Measurements from ENCODE around the gene MEIS1.

Gene MEIS1

DNA sequence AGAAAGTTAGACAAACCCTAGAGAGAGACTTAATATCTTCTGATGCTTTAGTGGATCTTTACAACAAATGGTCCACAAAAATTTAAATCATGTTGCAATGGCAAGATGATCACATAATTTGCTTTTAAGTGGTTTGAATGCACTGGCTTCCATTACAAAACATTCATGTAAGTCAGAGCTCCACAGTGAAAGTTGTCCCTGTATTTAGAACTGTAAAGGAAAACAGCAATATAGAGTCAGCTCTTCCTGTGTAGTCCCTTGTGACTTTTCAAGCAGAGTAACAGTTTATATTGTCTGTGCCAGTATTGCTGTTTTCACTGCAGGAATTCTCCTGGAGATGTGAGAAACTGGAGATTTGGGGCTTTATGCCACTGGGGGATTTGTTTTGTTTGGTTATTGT, 77.7 kb downstream of the MEIS1 start:
- DNase-seq = no peak

GRCh38 chr2:66515743-66516142, 80.8 kb downstream of the MEIS1 start:
- DNase-seq = no peak

DNA sequence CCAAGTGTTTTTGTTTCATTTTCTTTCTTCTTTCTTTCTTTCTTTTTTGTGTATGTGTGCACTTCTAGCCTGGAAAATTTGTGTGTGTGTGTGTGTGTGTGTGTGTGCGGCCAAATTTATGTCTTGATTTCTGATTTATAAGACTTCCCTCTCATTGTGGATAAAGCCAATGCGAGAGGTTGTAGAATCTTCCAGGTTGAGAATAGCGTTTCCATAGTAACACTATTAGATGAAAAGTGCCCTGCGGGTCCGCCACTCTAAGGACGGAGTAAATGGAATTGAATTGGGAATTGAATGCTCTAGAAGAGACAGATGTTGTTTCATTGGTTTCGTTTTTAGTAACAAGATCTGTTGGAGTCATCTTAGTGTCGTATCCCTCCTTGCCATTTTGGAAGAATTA, 81.6 kb downstream of the MEIS1 start:
- DNase-seq = no peak

DNA sequence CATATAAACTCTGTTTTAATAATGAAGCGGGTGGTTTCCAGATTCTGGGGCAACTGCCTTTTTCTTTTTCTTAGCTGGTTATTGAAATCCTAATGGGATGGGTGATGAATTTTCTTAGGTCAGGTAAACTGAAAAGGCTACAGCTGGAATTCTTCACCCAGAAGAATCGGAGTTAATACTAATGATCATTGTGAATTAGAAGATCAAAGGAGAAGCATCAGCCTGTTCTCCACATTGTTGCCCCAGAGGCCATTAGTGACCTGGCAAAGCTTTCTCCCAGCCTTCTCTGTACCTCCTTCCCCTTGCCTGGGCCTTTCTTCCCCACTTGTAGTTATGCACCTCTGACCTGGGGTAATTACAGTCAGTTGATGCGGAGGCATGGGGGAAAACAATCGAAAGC, 82.8 kb downstream of the MEIS1 start:
- DNase-seq = no peak

GRCh38 chr2:66519264-66519843, 84.4 kb downstream of the MEIS1 start:
- DNase-seq = no peak

DNA sequence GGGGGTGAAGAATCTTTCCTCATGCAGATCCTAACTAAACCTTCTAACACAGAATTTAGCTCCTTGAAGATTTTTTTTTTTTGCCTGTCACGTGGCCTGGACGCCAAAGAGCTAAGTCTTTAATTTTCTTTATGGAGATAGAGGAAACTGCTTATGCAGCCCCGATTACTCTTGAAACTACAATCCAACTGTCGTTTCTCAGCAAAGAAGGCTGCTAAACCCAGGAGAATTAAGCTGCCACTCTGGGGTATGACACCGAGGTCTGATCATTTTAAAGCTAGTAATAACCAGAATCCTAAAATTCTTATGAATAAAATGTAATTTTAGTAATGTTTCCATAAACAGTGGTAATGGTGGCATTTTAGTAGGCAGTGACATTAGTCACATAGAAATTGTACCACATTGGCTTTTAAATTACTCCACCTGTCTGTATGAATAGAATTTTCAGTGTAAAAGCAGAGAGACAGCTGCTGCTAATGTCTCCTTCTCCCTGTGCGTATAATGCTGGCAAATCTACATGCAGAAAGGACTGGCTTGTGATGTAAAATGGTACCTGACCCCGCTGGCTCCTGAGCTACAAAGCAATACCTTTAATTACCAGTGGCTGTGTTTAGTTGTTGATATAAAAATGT, 86.5 kb downstream of the MEIS1 start:
- DNase-seq = no peak

DNA sequence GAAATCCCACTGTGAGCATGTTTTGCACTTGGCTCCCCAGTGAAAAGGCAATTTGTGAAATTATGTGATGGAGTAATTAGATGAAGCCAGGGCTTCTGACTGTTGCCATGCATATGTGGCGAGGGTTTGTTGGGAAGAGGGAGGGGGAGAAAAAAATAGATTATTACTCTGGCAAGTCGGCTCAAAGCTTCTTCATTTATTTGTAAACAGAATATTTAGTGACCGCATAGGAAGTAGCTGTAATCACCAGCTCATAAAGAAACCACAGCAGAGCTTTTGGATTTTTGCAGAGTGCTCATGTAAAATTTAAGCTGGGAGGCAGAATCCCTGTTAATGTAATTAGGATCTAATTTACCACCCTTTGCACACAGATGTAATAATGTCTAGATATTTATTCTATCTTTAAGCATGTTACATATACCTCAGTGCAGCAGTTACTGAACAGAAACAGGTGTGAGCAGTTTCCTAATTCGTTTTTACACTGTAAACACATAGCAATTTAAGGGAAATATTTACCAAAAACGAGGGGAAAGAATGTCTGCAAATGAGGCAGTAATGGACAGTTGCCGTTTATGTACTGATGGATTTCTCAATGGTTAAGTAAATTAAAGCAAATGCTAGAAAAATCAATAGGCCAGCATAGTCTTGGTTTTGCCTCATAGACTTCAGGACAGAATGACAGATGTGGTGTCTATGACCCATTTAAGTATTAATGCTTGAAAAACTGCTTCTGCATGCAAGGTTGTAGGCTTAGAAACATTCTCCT, 87.9 kb downstream of the MEIS1 start:
- DNase-seq = no peak

GRCh38 chr2:66523377-66523969, 88.5 kb downstream of the MEIS1 start:
- DNase-seq = no peak

- DNase-seq = no peak
These were observed 89.1 kb downstream of the MEIS1 start for GRCh38 chr2:66523990-66524389.

DNA sequence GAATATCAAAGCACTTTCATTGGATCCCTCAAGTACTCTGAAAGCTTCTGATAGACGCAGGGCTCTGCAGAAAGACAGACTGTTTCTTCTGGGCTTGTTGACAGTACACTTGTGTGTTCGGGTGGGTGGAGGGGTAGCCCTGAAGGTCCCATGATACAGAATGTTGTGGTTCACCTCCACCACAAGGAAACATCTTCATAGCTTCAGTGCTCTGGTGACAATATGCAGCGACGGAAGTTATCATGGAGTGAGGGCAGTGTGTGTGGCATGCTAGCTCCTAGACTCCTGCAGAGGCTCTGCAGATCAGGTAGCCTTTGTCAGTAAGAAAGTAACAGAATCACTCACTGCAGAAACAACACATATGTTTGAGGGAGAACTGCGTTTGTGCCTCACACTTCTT, 90.7 kb downstream of the MEIS1 start:
- DNase-seq = no peak

DNA sequence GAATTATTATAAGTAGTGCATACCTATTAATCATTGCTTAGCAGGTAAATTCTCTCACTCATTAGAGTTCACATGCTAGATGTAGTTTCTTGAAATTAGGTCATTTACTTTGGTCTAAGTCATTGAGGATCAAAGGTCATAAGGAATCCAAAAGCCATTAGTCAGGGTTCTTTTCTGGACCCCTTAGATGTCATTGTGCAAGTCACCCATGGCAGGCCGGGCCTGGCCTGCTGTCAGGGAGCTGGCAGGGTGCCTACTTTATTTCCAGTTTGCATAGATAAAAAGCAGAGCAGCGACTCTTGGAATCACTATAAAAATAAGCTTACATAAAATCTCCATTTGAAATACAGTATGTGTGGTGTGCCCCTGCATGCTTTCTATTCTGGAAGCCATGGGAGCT, 91.3 kb downstream of the MEIS1 start:
- no peak for DNase-seq

GRCh38 chr2:66528974-66529724, 94.2 kb downstream of the MEIS1 start:
- DNase-seq = no peak

GRCh38 chr2:66530651-66531050, 95.7 kb downstream of the MEIS1 start:
- DNase-seq = no peak

- no peak for DNase-seq
These were observed 96.2 kb downstream of the MEIS1 start for GRCh38 chr2:66531155-66531554.

DNA sequence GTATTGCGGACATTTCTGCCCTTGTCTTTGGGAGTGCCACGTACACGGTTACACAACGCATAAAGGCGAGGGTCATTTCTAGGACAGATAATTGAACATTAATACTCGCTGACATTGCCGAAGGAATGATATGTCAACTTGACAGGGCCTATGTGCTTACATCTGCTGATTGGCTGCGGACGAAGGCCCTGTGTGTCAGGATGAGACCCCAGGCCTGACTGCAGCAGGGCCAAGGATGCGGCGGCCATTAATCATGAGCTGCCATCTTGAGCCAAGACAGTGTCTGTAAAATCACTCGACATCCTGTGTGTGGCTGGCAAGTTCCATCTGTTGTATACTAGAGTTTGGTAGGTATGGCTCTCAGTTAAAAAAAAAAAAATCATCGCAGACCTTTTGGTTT, 96.6 kb downstream of the MEIS1 start:
- DNase-seq = no peak

DNA sequence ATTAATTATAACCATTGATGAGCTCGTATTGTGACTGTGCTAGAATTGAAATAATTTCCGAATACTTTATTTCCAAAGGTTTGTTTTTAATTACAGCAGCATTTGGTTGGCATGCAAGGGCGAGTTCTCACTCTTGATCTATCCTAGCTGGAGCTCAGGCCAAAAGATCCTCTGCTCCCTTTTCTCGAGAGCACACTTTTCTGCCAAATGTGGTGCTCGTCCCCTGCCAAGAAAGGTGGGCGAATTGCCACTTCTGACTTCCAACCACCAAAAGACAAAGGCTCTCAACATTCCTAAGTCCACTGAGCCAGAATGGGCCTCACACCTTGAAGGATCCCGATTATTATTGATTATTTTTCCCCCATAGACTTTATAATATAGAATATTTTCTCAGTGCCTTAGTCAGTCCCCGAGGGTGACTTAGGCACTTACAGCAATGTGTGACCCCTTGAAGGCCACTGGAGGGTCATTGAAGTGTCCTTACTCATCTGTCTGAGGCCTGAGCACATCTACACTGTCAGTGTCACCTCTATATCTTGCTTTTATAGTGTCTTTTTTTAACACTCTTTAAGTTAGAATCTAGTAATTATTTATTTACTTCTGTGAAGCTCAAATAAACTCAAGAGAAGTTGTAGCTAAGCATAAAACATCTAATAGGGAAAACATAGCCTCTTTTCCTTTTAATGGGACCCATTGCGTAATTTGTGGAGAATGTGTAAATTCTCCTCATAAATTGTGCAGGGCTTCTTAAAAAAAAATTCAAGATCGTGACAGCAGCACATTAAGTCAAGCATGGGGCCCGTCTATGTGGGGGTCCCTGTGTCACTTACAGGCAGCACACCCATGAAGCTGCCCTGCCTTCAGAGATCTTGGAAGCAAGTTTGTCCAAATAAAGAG, 98.3 kb downstream of the MEIS1 start:
- DNase-seq = no peak

GRCh38 chr2:66534461-66534860, 99.5 kb downstream of the MEIS1 start:
- DNase-seq = no peak

GRCh38 chr2:66535574-66536289, 100.8 kb downstream of the MEIS1 start:
- no peak for DNase-seq

DNA sequence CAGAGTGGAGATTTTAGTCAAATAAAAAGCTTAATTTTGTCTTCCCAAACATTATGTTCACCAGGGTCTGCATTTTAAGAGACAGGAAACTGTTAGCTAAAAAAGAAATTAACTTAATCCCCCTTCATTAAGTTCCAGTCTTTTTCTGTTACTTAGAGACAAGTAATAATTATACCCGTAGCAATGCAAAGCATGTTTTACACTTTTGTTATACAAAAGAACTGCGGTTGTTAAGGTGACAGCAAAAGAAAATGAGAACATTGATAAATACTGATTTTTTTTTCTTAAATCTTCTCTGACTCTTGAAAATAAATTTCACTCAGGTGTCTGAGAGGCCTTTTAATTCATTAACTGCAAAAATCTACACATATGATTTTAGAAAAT, 101.4 kb downstream of the MEIS1 start:
- DNase-seq = no peak

GRCh38 chr2:66536997-66537396, 102.1 kb downstream of the MEIS1 start:
- DNase-seq = no peak

DNA sequence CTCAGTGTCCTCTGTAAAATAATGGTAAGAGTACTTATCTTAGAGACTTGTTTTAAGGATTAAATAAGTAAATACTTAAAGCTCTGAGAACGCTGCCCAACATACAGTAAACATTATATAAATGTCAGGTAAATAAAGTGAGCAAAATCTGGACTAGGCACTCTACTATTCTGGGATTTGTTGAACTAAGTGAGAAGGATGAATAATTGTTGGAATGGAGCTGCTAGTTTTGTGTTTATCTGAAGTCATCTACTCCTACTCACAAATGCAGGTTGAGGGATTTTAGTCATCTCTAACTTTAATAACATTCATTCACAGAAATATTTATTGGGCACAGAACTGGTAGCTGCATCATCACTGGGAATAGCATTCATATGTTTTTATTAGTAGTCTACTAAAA, 103.4 kb downstream of the MEIS1 start:
- DNase-seq = no peak

- no peak for DNase-seq
These were observed 104.5 kb downstream of the MEIS1 start for GRCh38 chr2:66539452-66539851.
